Urinary bladder (tissue), 4 donors: ENCODE results near the gene ESPL1. TPM values are rescaled to one million over a fixed set of nuclear protein-coding genes. Genes with fewer than 3 reads are reported as not detected.
"Not testable (repeated sequence)": the region's sequence is repeated elsewhere in the genome, so short reads cannot be mapped to it uniquely, and the experiment has no call there.

Source experiments
- DNase-seq: peaks from one replicate; pipeline ENCODE4 v3.0.0-alpha.2; 2015; ENCODE audit errors: extremely low spot score
- H3K27ac ChIP-seq: one replicate; pipeline ENCODE4 v1.5.1; 2013; ENCODE audit warnings: low read depth, mild to moderate bottlenecking, moderate library complexity
- H3K36me3 ChIP-seq: one replicate; pipeline ENCODE4 v1.6.1; 2013; ENCODE audit warnings: mild to moderate bottlenecking, moderate library complexity; ENCODE audit not compliant: insufficient read depth
- H3K4me1 ChIP-seq: one replicate; pipeline ENCODE4 v1.6.1; 2013; ENCODE audit warnings: mild to moderate bottlenecking, moderate library complexity; ENCODE audit not compliant: insufficient read depth
- H3K4me3 ChIP-seq: one replicate; pipeline ENCODE4 v1.5.1; 2013; ENCODE audit warnings: low read depth, low read length
- WGBS: extraction: QIAGEN DNeasy Blood & Tissue Kit; methylation state at CpG from one replicate; pipeline ENCODE4 v1.1.7; 2013; 5-methylcytosine and 5-hydroxymethylcytosine counted together
- polyA plus RNA-seq: library from polyadenylated mRNA; stranded (reverse); fragments of 200-250 nt; gene quantifications from one replicate; pipeline ENCODE4 v1.2.3, GENCODE V29; 2013
- total RNA-seq: library from RNA; depleted of rRNA; stranded (reverse); fragments of >200 nt; gene quantifications from one replicate; pipeline ENCODE4 v1.2.3, GENCODE V29; 2014
- donor health status: healthy with polysubstance abuse.
- donor health status: healthy.

The ESPL1 gene
- total and polyA plus RNA-seq, 2 donors = 0.33 to 4.5 TPM

DNA sequence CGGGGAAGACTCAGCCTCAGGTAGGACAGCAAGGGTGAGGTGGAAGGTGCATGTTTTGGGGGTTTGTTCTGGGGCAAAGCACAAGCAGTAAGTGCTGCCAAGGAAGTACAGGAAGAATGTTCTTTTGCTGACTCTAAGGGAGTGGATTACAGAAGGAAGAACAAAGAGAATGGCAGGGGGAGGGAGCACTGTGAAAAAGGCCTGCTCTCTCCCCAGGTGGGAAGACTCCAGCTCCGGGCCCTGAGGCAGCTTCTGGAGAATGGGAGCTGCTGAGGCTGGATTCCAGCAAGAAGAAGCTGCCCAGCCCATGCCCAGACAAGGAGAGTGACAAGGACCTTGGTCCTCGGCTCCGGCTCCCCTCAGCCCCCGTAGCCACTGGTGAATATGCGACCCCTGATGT is 20.2 kb downstream of the ESPL1 start:
- DNase-seq = no peak
- H3K4me3 ChIP-seq = no peak overlapping the region
- no peaks in the 10 kb centered on the region for H3K4me1 ChIP-seq
- WGBS = 88% methylated on average over 6 of the region's 6 CpGs
- no peak overlapping the region for H3K27ac ChIP-seq
- no peaks in the 10 kb centered on the region for H3K36me3 ChIP-seq

DNA sequence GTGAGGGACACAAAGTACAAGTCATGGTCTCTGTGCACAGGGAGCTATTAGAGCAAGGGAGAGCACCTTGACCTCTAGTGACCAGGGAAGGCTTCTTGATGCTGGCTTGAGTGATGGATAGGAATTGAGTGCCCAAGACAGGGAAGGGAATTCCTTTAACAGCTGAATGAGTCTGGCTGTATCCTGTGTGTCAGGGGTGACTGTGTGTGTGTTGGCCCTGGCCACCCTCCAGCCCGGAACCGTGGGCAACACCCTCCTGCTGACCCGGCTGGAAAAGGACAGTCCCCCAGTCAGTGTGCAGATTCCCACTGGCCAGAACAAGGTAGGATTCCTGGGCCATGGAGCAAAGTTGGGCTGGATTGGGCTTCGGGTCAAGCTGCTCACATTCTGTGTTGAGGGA is 21.8 kb downstream of the ESPL1 start:
- no peak overlapping the region for H3K27ac ChIP-seq
- no peak overlapping the region for H3K4me3 ChIP-seq
- no peaks in the 10 kb centered on the region for H3K36me3 ChIP-seq
- 91% methylated on average over 4 of the region's 4 CpGs for WGBS
- no peak for DNase-seq
- no peaks in the 10 kb centered on the region for H3K4me1 ChIP-seq

- Histone ChIP-seq H3K4me3 (no peak overlapping the region), H3K4me1 (no peaks in the 10 kb centered on the region), H3K36me3 (no peaks in the 10 kb centered on the region), H3K27ac (no peak overlapping the region)
- 89% methylated on average over 9 of the region's 9 CpGs for WGBS
- no peak for DNase-seq
Observed at GRCh38 chr12:53290661-53291060, 22.6 kb downstream of the ESPL1 start.

DNA sequence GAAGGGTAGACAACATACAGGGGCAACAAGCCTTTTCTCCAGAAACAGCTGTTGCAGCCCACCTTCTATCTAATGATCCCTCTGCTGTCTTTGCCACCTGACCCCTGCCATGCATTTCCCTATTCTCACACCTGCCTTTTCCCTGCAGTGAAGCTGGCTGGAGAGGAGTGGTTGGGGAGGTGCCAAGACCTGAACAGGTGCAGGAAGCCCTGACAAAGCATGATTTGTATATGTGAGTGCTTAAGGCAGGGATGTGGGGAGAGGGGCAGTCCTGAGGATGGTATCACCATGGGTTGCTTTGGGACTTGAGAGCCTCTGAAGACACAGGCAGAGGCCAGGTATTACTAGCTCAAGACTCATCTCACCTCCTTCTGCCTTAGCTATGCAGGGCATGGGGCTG is 24.3 kb downstream of the ESPL1 start:
- no peak for DNase-seq
- Histone ChIP-seq H3K4me3 (no peak overlapping the region), H3K36me3 (no peaks in the 10 kb centered on the region), H3K4me1 (no peaks in the 10 kb centered on the region), H3K27ac (no peak overlapping the region)

GRCh38 chr12:53295070-53295890 is 27.2 kb downstream of the ESPL1 start, which contains the start of gene PFDN5:
TSS of gene PFDN5 (plus strand) at chr12:53295542. CDS start at chr12:53295568, 26 bp downstream.
- H3K4me1 ChIP-seq = no peaks in the 10 kb centered on the region
- peak within 1 kb of the TSS; percentile 65 for H3K4me3 ChIP-seq
- WGBS = 2% methylated on average over 42 of the region's 42 CpGs
- peak; percentile 57 for DNase-seq
- no peaks in the 10 kb centered on the region for H3K36me3 ChIP-seq
- peak within 1 kb of the TSS; percentile 88 for H3K27ac ChIP-seq

DNA sequence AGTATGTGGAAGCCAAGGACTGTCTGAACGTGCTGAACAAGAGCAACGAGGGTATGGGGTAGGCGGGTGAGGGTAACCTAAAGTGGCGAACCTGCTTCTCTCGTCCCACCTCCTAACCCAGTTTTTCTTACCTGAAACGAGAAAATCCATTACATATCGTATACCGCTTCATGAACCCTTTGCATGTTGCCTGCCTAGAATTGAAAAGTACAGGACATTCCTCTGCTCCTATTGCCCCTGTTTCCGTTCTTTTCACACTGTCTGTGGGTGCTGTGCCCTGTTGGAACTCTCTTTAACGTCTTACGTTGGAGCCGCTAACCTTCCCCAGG is 27.8 kb downstream of the ESPL1 start:
- peak overlapping the region; percentile 65 for H3K4me3 ChIP-seq
- DNase-seq = no peak
- WGBS = 5% methylated on average over 12 of the region's 12 CpGs
- H3K36me3 ChIP-seq = no peaks in the 10 kb centered on the region
- peak overlapping the region; percentile 88 for H3K27ac ChIP-seq
- no peaks in the 10 kb centered on the region for H3K4me1 ChIP-seq

GRCh38 chr12:53297106-53297505 is 29.0 kb downstream of the ESPL1 start:
- not testable (repeated sequence) for H3K4me3 ChIP-seq, H3K36me3 ChIP-seq, H3K4me1 ChIP-seq, H3K27ac ChIP-seq, DNase-seq
- 96% methylated on average over 10 of the region's 10 CpGs for WGBS

DNA sequence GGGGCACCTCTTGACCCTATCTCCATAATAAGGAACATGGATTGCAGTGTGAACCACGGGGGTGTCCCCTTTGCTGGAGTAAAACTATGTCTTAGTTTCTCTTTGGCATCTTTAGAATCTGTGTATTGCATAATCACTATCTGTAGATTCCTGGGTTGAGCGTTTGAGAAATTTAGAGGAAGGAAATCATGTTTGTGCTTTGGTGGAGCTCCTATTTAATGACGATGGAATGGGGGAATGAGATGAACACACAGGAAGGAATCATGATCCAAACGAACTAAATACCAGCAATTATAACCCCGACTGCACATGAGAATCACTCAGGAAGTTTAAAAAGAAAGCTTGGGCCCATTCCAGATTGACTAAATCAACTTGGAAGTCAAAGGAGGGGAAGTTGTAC is 30.1 kb downstream of the ESPL1 start:
- no peak overlapping the region for H3K4me3 ChIP-seq
- 53% methylated on average over 5 of the region's 5 CpGs for WGBS
- no peaks in the 10 kb centered on the region for H3K4me1 ChIP-seq
- peaks cover 2% of the 10 kb centered on the region for H3K36me3 ChIP-seq
- DNase-seq = no peak
- no peak overlapping the region for H3K27ac ChIP-seq

DNA sequence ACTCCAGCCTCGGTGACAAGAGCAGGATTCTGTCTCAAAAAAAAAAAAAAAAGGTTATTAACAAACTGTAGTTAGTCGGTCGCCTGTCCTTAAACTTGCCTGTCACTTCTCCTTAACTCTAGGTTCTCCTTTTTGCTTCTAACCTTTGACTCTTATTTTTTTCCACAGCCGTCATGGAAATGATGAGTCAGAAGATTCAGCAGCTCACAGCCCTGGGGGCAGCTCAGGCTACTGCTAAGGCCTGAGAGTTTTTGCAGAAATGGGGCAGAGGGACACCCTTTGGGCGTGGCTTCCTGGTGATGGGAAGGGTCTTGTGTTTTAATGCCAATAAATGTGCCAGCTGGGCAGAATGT is 31.0 kb downstream of the ESPL1 start:
- DNase-seq = no peak
- Histone ChIP-seq H3K4me3 (peak overlapping the region; percentile 78), H3K4me1 (no peaks in the 10 kb centered on the region), H3K36me3 (peaks cover 2% of the 10 kb centered on the region), H3K27ac (no peak overlapping the region)
- WGBS = 60% methylated on average over 5 of the region's 5 CpGs

GRCh38 chr12:53299454-53300180 is 31.5 kb downstream of the ESPL1 start, which contains the start of gene MYG1:
TSS of gene MYG1 (plus strand) at chr12:53299695. CDS start at chr12:53299738, 43 bp downstream.
- peak; percentile 75 for DNase-seq
- no peak within 1 kb of the TSS for H3K27ac ChIP-seq
- H3K4me1 ChIP-seq = no peaks in the 10 kb centered on the region
- under 1% methylated on average over 51 of the region's 51 CpGs for WGBS
- H3K4me3 ChIP-seq = peak within 1 kb of the TSS; percentile 78
- peaks cover 2% of the 10 kb centered on the region for H3K36me3 ChIP-seq

DNA sequence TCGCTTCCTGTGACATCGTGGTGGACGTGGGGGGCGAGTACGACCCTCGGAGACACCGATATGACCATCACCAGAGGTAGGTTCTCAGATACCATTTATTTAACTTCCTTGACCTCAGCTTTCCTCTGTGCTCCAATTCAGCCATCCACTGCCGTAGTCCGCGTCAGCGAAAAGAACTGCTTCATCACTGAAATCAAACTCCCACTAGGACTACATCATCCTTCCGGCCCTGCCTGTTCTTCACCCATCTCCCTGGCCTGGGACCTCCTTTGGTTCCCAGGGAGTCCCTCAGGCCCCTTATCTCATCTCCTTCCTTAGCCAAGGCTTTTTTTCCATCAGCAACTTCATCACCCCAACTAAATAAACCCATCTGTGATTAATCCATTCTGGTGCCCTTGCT is 32.1 kb downstream of the ESPL1 start:
- DNase-seq = no peak
- Histone ChIP-seq H3K27ac (no peak overlapping the region), H3K4me1 (no peaks in the 10 kb centered on the region), H3K36me3 (peaks cover 2% of the 10 kb centered on the region), H3K4me3 (peak overlapping the region; percentile 78)
- WGBS = 3% methylated on average over 12 of the region's 12 CpGs

- DNase-seq = no peak
- peaks cover 5% of the 10 kb centered on the region for H3K36me3 ChIP-seq
- no peaks in the 10 kb centered on the region for H3K4me1 ChIP-seq
- WGBS = 84% methylated on average over 5 of the region's 5 CpGs
- no peak overlapping the region for H3K27ac ChIP-seq
- H3K4me3 ChIP-seq = no peak overlapping the region
Observed at GRCh38 chr12:53302903-53303302, 34.8 kb downstream of the ESPL1 start.

- no peaks in the 10 kb centered on the region for H3K4me1 ChIP-seq
- DNase-seq = no peak
- no peak overlapping the region for H3K27ac ChIP-seq
- 93% methylated on average over 10 of the region's 10 CpGs for WGBS
- H3K4me3 ChIP-seq = no peak overlapping the region
- peaks cover 7% of the 10 kb centered on the region for H3K36me3 ChIP-seq
Observed at GRCh38 chr12:53306826-53307225, 38.7 kb downstream of the ESPL1 start.

- Histone ChIP-seq H3K4me3 (no peak overlapping the region), H3K36me3 (peaks cover 5% of the 10 kb centered on the region), H3K27ac (no peak overlapping the region), H3K4me1 (no peaks in the 10 kb centered on the region)
- DNase-seq = no peak
- WGBS = 76% methylated on average over 4 of the region's 4 CpGs
Observed at GRCh38 chr12:53308276-53308675, 40.2 kb downstream of the ESPL1 start.
